Measurements from ENCODE around the gene DSCAM.

Gene DSCAM

DNA sequence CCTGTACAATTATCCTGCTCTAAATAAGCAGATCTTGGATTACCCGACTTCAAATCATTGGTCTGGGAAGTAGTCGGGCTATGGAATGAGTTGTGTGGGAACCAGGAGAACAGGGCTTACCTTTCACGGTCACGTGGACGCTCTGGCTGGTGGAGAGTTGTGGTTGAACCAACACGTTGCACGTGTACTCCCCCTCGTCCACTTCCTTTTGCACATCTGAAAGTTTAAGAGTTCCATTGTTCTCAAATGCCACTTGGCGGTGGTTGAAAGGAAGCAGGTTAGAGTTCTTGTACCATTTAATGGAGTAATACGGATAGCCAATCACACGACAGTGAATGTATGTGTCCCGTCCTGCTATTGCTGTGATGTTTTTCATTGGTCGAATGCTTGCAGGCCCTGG is 509.0 kb downstream of the DSCAM start:
- Histone ChIP-seq H3K36me3 (ENCODE audit: insufficient read depth, low read length) (no peaks in the 10 kb centered on the region), H3K79me2 (ENCODE audit: insufficient read depth, low read length) (no peaks in the 10 kb centered on the region), H3K4me1 (ENCODE audit: insufficient read depth, low read length, severe bottlenecking) (no peaks in the 10 kb centered on the region), H3K9me3 (ENCODE audit: low read length) (no peaks in the 10 kb centered on the region), H3K27me3 (ENCODE audit: insufficient read depth, low read length) (no peaks in the 10 kb centered on the region), H3F3A (ENCODE audit: insufficient read depth, low read length) (no peaks in the 10 kb centered on the region), H2AFZ (ENCODE audit: low read length) (no peak overlapping the region), H3K4me3 (ENCODE audit: low read depth, low read length, poor library complexity, severe bottlenecking) (no peak overlapping the region), H4K20me1 (ENCODE audit: insufficient read depth, low read length) (no peaks in the 10 kb centered on the region), H3K9ac (ENCODE audit: low read length) (no peak overlapping the region), H3K4me2 (ENCODE audit: low read length) (no peak overlapping the region), H3K9me2 (ENCODE audit: low read depth, low read length) (no peaks in the 10 kb centered on the region), H3K27ac (ENCODE audit: low read depth, low read length, poor library complexity, severe bottlenecking) (no peak overlapping the region)
- TF ChIP-seq, protein P1, sequence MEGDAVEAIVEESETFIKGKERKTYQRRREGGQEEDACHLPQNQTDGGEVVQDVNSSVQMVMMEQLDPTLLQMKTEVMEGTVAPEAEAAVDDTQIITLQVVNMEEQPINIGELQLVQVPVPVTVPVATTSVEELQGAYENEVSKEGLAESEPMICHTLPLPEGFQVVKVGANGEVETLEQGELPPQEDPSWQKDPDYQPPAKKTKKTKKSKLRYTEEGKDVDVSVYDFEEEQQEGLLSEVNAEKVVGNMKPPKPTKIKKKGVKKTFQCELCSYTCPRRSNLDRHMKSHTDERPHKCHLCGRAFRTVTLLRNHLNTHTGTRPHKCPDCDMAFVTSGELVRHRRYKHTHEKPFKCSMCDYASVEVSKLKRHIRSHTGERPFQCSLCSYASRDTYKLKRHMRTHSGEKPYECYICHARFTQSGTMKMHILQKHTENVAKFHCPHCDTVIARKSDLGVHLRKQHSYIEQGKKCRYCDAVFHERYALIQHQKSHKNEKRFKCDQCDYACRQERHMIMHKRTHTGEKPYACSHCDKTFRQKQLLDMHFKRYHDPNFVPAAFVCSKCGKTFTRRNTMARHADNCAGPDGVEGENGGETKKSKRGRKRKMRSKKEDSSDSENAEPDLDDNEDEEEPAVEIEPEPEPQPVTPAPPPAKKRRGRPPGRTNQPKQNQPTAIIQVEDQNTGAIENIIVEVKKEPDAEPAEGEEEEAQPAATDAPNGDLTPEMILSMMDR (IDR thresholded peaks at IDR 0.05; ENCODE audit: low read length), result no peak
- no peak for TF ChIP-seq EZH2 (IDR thresholded peaks at IDR 0.05; ENCODE audit: borderline replicate concordance, low read length)

DNA sequence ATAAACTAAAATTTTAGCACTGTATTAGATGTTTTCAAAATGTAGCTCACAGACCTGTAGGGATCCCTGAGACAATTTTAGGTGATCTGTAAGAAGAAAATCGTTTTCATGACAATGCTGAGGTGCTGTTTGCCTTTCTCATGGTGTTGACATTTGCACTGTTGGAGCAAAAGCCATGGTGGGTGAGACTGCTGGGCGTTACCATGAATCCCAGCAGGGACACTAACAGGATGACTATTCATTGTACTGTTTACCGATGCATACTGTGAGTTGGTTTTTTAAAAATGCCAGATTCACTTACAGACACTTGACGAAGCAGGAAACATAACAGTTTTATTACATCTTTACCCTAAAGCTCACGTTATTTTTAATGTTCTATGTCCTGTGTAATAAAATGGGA is 511.3 kb downstream of the DSCAM start:
- Histone ChIP-seq H3K27ac (ENCODE audit: low read depth, low read length, poor library complexity, severe bottlenecking) (no peak overlapping the region), H3K27me3 (ENCODE audit: insufficient read depth, low read length) (no peaks in the 10 kb centered on the region), H4K20me1 (ENCODE audit: insufficient read depth, low read length) (no peaks in the 10 kb centered on the region), H3K4me2 (ENCODE audit: low read length) (no peak overlapping the region), H3K9ac (ENCODE audit: low read length) (no peak overlapping the region), H2AFZ (ENCODE audit: low read length) (no peak overlapping the region), H3F3A (ENCODE audit: insufficient read depth, low read length) (no peaks in the 10 kb centered on the region), H3K9me2 (ENCODE audit: low read depth, low read length) (no peaks in the 10 kb centered on the region), H3K36me3 (ENCODE audit: insufficient read depth, low read length) (no peaks in the 10 kb centered on the region), H3K4me1 (ENCODE audit: insufficient read depth, low read length, severe bottlenecking) (no peaks in the 10 kb centered on the region), H3K9me3 (ENCODE audit: low read length) (no peaks in the 10 kb centered on the region), H3K79me2 (ENCODE audit: insufficient read depth, low read length) (no peaks in the 10 kb centered on the region), H3K4me3 (ENCODE audit: low read depth, low read length, poor library complexity, severe bottlenecking) (no peak overlapping the region)
- no peak for TF ChIP-seq EZH2 (IDR thresholded peaks at IDR 0.05; ENCODE audit: borderline replicate concordance, low read length)
- TF ChIP-seq, protein P1 (IDR thresholded peaks at IDR 0.05; ENCODE audit: low read length), result no peak

DNA sequence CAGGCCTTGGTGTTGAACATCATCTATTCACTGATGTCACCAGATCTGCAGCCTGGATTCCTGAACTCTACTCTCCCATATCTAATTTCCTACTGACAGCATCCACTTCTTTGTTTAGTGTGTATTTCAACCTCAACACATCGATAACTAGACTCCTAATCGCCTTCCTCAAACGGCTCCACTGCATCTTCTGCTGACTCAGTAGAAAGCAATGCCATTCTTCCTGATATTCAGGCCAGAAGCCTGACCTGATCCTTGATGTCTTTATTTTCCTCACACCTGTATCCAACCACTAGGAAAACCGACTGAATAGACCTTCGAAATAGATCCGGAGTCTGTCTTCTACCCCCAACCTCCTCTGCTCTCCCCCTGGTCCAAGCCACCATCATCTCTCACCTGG is 512.8 kb downstream of the DSCAM start:
- Histone ChIP-seq H3F3A (ENCODE audit: insufficient read depth, low read length) (no peaks in the 10 kb centered on the region), H3K9me3 (ENCODE audit: low read length) (no peaks in the 10 kb centered on the region)

More for the DNA sequence above, 512.8 kb downstream of the DSCAM start:
- Histone ChIP-seq H3K4me2 (ENCODE audit: low read length) (no peak overlapping the region), H3K4me3 (ENCODE audit: low read depth, low read length, poor library complexity, severe bottlenecking) (no peak overlapping the region), H4K20me1 (ENCODE audit: insufficient read depth, low read length) (no peaks in the 10 kb centered on the region), H3K27ac (ENCODE audit: low read depth, low read length, poor library complexity, severe bottlenecking) (no peak overlapping the region), H3K9me2 (ENCODE audit: low read depth, low read length) (no peaks in the 10 kb centered on the region), H2AFZ (ENCODE audit: low read length) (no peak overlapping the region), H3K9ac (ENCODE audit: low read length) (no peak overlapping the region), H3K4me1 (ENCODE audit: insufficient read depth, low read length, severe bottlenecking) (no peaks in the 10 kb centered on the region), H3K79me2 (ENCODE audit: insufficient read depth, low read length) (no peaks in the 10 kb centered on the region), H3K36me3 (ENCODE audit: insufficient read depth, low read length) (no peaks in the 10 kb centered on the region), H3K27me3 (ENCODE audit: insufficient read depth, low read length) (no peaks in the 10 kb centered on the region)
- TF ChIP-seq EZH2 (IDR thresholded peaks at IDR 0.05; ENCODE audit: borderline replicate concordance, low read length), result no peak
- TF ChIP-seq, protein P1 (IDR thresholded peaks at IDR 0.05; ENCODE audit: low read length), result no peak

Data from OCI-LY1 (cell line).